GM23338 (cell line): ENCODE measurements around the gene C11orf91. TPM values are rescaled to one million over a fixed set of nuclear protein-coding genes. Genes with fewer than 3 reads are reported as not detected.
A peak's percentile ranks its signal among the peaks of the same experiment; 100 is the strongest.

ENCODE experiments used
- ATAC-seq: fragments of 200-7000 bp; cut with Tn5 transposase; 3 replicates; pipeline ENCODE4 v1.9.1; 2020
- DNase-seq: peaks from one replicate; pipeline ENCODE4 v3.0.0-alpha.2; 2015; ENCODE audit warnings: low spot score
- H2AFZ ChIP-seq: fragments of 200-600 bp; sonication (generic); 2 replicates; pipeline ENCODE4 v1.8.0; 2016; ENCODE audit warnings: antibody characterized with exemption, mild to moderate bottlenecking, moderate library complexity
- H3F3A ChIP-seq: fragments of 200-600 bp; sonication (generic); replicated peaks from 2 replicates; pipeline ENCODE4 v1.8.0; 2017; ENCODE audit warnings: antibody characterized with exemption, mixed run types, low read depth
- H3K27ac ChIP-seq: fragments of 200-600 bp; sonication (generic); 2 replicates; pipeline ENCODE4 v1.6.1; 2016; ENCODE audit warnings: low read depth
- H3K27me3 ChIP-seq: fragments of 200-600 bp; sonication (generic); 2 replicates; pipeline ENCODE4 v1.8.0; 2016; ENCODE audit warnings: mild to moderate bottlenecking, mixed run types, moderate library complexity; ENCODE audit not compliant: insufficient read depth
- H3K36me3 ChIP-seq: fragments of 200-600 bp; sonication (generic); 2 replicates; pipeline ENCODE4 v1.8.0; 2016; ENCODE audit warnings: mild to moderate bottlenecking; ENCODE audit not compliant: insufficient read depth
- H3K4me1 ChIP-seq: fragments of 200-600 bp; sonication (generic); 2 replicates; pipeline ENCODE4 v1.8.0; 2016; ENCODE audit warnings: mild to moderate bottlenecking, moderate library complexity; ENCODE audit not compliant: insufficient read depth
- H3K4me2 ChIP-seq: fragments of 200-600 bp; sonication (generic); 2 replicates; pipeline ENCODE4 v1.7.1; 2017; ENCODE audit warnings: mixed run types
- H3K4me3 ChIP-seq: fragments of 200-600 bp; sonication (generic); 2 replicates; pipeline ENCODE4 v1.6.1; 2016; ENCODE audit warnings: mixed run types
- H3K79me2 ChIP-seq: fragments of 200-600 bp; sonication (generic); replicated peaks from 2 replicates; pipeline ENCODE4 v1.8.0; 2017; ENCODE audit warnings: mild to moderate bottlenecking; ENCODE audit not compliant: insufficient read depth
- H3K9me2 ChIP-seq: fragments of 200-600 bp; sonication (generic); 2 replicates; pipeline ENCODE4 v1.8.0; 2017; ENCODE audit not compliant: insufficient read depth
- H4K20me1 ChIP-seq: fragments of 200-600 bp; sonication (generic); replicated peaks from 2 replicates; pipeline ENCODE4 v1.8.0; 2017; ENCODE audit warnings: mild to moderate bottlenecking; ENCODE audit not compliant: insufficient read depth
- H3K27ac Mint-ChIP-seq: 2 replicates; pipeline ENCODE4 v1.8.0; 2020; ENCODE audit warnings: inconsistent platforms, mild to moderate bottlenecking, moderate library complexity, mixed read lengths
- H3K27me3 Mint-ChIP-seq: 3 replicates; pipeline ENCODE4 v1.8.0; 2022; ENCODE audit warnings: low read depth, mild to moderate bottlenecking, moderate library complexity, mixed read lengths, inconsistent platforms; ENCODE audit not compliant: insufficient read depth, poor library complexity
- H3K36me3 Mint-ChIP-seq: 3 replicates; pipeline ENCODE4 v1.8.0; 2021; ENCODE audit warnings: low read depth, mild to moderate bottlenecking, inconsistent platforms, moderate library complexity, mixed read lengths
- H3K4me1 Mint-ChIP-seq: 3 replicates; pipeline ENCODE4 v1.8.0; 2020; ENCODE audit warnings: mild to moderate bottlenecking, inconsistent platforms, mixed read lengths
- H3K4me3 Mint-ChIP-seq: 3 replicates; pipeline ENCODE4 v1.8.0; 2021; ENCODE audit warnings: moderate library complexity, mild to moderate bottlenecking, inconsistent platforms, mixed read lengths
- H3K9me3 Mint-ChIP-seq: 3 replicates; pipeline ENCODE4 v1.8.0; 2020; ENCODE audit warnings: moderate library complexity, mild to moderate bottlenecking, inconsistent platforms, mixed read lengths
- CREB1 ChIP-seq: fragments of 250-450 bp; sonication (Bioruptor Pico); IDR thresholded peaks from 2 replicates; pipeline ENCODE4 v1.5.0; 2020; ENCODE audit warnings: low read depth, mild to moderate bottlenecking, moderate library complexity
- EZH2phosphoT487 ChIP-seq: fragments of 200-600 bp; sonication (generic); IDR thresholded peaks from one replicate; pipeline ENCODE4 v1.8.1; 2018; ENCODE audit warnings: antibody characterized with exemption; ENCODE audit not compliant: unreplicated experiment
- JUNB ChIP-seq: IDR thresholded peaks from one replicate; pipeline ENCODE4 v1.6.1; 2016; ENCODE audit warnings: antibody characterized with exemption; ENCODE audit not compliant: unreplicated experiment
- NANOG ChIP-seq: IDR thresholded peaks from 2 replicates; pipeline ENCODE4 v1.6.1; 2016; ENCODE audit warnings: antibody characterized with exemption, borderline replicate concordance
- STAT1 ChIP-seq: IDR thresholded peaks from one replicate; pipeline ENCODE4 v1.6.1; 2016; ENCODE audit warnings: antibody characterized with exemption; ENCODE audit not compliant: unreplicated experiment
- ZNF331 ChIP-seq: fragments of 250-450 bp; sonication (Bioruptor Pico); IDR thresholded peaks from 2 replicates; pipeline ENCODE4 v1.5.0; 2020; ENCODE audit warnings: low read depth, mild to moderate bottlenecking, moderate library complexity
- polyA plus RNA-seq: library from polyadenylated mRNA; unstranded; fragments of >200 nt; fragmentation: Nextera tagmentation; extraction: Ambion mirVana; gene quantifications from 2 replicates; pipeline ENCODE4 v1.2.1, GENCODE V29; 2016
- total RNA-seq: library from RNA; depleted of rRNA; stranded (reverse); fragments of >200 nt; shearing (Covaris generic); gene quantifications from 2 replicates; pipeline ENCODE4 v1.2.3, GENCODE V29; 2014
- TF ChIP-seq, protein P1 (sequence below): IDR thresholded peaks from one replicate; pipeline ENCODE4 v1.6.1; 2018; ENCODE audit warnings: antibody characterized with exemption; ENCODE audit not compliant: unreplicated experiment
- TF ChIP-seq, protein P2 (sequence below), 2 experiments: fragments of 200-600 bp in 1 of 2; sonication (generic) in 1 of 2; conservative IDR thresholded peaks; 2 replicates each; pipeline versions ENCODE4 v1.5.1 to v1.6.1; 2016 to 2017; ENCODE audit warnings: antibody characterized with exemption in 2 of 2, low read depth in 2 of 2, mild to moderate bottlenecking in 2 of 2, moderate library complexity in 1 of 2
- TF ChIP-seq, protein P3 (sequence below): IDR thresholded peaks from 2 replicates; pipeline ENCODE4 v1.6.1; 2016; ENCODE audit warnings: antibody characterized with exemption

Gene C11orf91
- total and polyA plus RNA-seq, 2 experiments from 2014 or later = not detected

DNA sequence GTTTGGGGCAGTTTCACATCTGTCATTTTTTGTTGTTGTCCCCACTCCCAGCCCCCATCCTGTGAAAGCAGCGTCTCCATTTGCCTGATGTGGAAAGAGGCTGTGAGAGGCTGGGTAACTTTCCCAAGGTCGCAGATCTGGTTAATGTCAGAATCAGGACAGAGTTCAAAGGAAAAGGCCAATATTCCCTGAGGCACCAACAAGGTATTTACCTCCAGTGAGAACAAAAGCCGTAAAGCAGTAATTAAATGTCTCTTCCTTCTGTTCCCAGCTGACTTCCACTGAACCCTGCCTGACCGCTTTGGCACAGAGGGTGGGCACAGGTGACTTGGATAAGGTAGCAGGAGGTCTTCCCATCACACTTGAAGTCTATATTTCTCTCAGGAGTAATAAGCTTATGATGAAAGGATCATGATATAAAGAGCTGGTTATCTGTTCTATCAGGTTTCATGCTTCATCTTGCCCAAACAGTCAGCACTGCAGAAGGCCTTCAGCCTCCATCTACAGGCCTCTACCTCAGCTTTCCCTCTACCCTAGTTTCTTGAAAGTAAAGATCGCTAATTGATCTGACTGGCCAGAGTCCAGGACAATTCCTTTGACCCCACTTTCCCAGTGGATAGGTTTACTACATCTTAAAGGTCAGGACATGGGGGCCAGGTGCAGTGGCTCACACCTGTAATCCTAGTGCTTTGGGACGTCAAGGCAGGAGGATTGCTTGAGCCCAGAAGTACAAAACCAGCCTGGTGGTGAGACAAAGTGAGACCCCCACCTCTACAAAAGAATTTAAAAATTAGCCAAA is 9.4 kb downstream of the C11orf91 start:
- DNase-seq = no peak
- Histone ChIP-seq H3K36me3 (no peaks in the 10 kb centered on the region), H4K20me1 (no peaks in the 10 kb centered on the region), H3K27me3 (no peaks in the 10 kb centered on the region), H3K79me2 (no peaks in the 10 kb centered on the region), H3K4me2 (no peak overlapping the region), H3F3A (no peaks in the 10 kb centered on the region), H3K4me3 (no peak overlapping the region), H3K9me2 (no peaks in the 10 kb centered on the region), H3K27ac (no peak overlapping the region), H3K4me1 (peaks cover 28% of the 10 kb centered on the region), H2AFZ (peak overlapping the region; percentile 89)
- no peak for TF ChIP-seq STAT1
- TF ChIP-seq JUNB = no peak
- TF ChIP-seq, protein P1, sequence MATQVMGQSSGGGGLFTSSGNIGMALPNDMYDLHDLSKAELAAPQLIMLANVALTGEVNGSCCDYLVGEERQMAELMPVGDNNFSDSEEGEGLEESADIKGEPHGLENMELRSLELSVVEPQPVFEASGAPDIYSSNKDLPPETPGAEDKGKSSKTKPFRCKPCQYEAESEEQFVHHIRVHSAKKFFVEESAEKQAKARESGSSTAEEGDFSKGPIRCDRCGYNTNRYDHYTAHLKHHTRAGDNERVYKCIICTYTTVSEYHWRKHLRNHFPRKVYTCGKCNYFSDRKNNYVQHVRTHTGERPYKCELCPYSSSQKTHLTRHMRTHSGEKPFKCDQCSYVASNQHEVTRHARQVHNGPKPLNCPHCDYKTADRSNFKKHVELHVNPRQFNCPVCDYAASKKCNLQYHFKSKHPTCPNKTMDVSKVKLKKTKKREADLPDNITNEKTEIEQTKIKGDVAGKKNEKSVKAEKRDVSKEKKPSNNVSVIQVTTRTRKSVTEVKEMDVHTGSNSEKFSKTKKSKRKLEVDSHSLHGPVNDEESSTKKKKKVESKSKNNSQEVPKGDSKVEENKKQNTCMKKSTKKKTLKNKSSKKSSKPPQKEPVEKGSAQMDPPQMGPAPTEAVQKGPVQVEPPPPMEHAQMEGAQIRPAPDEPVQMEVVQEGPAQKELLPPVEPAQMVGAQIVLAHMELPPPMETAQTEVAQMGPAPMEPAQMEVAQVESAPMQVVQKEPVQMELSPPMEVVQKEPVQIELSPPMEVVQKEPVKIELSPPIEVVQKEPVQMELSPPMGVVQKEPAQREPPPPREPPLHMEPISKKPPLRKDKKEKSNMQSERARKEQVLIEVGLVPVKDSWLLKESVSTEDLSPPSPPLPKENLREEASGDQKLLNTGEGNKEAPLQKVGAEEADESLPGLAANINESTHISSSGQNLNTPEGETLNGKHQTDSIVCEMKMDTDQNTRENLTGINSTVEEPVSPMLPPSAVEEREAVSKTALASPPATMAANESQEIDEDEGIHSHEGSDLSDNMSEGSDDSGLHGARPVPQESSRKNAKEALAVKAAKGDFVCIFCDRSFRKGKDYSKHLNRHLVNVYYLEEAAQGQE = no peak
- TF ChIP-seq EZH2phosphoT487 = no peak
- no peak for TF ChIP-seq CREB1
- no peaks in the 10 kb centered on the region for H3K27me3 Mint-ChIP-seq
- no peak overlapping the region for H3K27ac Mint-ChIP-seq
- no peaks in the 10 kb centered on the region for H3K36me3 Mint-ChIP-seq
- H3K4me1 Mint-ChIP-seq = peaks cover 35% of the 10 kb centered on the region
- no peak for ATAC-seq
- H3K4me3 Mint-ChIP-seq = no peak overlapping the region
- no peaks in the 10 kb centered on the region for H3K9me3 Mint-ChIP-seq

DNA sequence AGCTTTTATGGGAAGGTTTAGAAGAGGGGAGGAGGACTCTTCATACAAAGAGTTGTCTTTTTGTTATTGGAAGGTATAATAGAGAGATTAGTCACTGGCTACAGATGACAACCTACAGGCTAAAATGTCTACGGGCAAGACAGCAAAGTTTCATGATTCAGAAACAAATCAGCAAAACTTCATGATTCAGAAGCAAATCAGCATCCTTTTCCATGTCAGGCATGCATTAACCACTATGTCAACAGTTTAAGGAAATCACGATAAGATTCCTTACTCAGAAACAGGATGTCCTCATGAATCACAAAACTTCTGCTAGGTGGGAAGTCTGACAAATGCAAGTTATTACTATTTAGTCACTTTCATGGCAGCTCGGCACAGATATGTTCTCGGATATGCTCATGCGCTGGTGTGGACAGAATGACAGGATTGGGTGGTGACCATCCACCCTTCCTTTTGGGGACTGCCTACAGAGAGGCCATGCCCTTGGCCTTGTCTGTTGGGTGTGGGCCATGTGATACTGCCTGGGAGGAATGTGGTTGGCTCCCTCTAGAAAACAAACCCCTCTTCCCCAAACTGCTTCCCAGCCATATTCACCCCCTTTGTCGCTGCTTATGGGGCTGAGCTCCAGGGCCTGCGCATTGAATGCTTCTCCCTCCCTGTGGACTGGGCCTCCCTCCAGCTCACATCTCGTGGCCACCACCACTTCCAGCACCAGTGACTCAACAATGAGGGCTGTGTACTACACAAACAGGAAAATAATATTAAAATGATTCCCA is 10.1 kb downstream of the C11orf91 start:
- H3K4me1 ChIP-seq = peaks cover 28% of the 10 kb centered on the region
- Mint-ChIP-seq H3K27me3 (no peaks in the 10 kb centered on the region), H3K4me1 (peaks cover 29% of the 10 kb centered on the region), H3K27ac (no peak overlapping the region; the same call in 1 of the 2 replicates), H3K36me3 (no peaks in the 10 kb centered on the region), H3K4me3 (no peak overlapping the region), H3K9me3 (no peaks in the 10 kb centered on the region)
- H3K79me2 ChIP-seq = no peaks in the 10 kb centered on the region
- H3K27me3 ChIP-seq = no peaks in the 10 kb centered on the region
- no peaks in the 10 kb centered on the region for H3K9me2 ChIP-seq
- DNase-seq (no peak), ATAC-seq (no peak)
- H3K36me3 ChIP-seq = no peaks in the 10 kb centered on the region
- H3K27ac ChIP-seq = no peak overlapping the region
- no peaks in the 10 kb centered on the region for H4K20me1 ChIP-seq
- peak overlapping the region; percentile 3; the same call in 1 of the 2 replicates for H2AFZ ChIP-seq
- no peak for TF ChIP-seq CREB1
- TF ChIP-seq NANOG = no peak
- TF ChIP-seq, protein P2, sequence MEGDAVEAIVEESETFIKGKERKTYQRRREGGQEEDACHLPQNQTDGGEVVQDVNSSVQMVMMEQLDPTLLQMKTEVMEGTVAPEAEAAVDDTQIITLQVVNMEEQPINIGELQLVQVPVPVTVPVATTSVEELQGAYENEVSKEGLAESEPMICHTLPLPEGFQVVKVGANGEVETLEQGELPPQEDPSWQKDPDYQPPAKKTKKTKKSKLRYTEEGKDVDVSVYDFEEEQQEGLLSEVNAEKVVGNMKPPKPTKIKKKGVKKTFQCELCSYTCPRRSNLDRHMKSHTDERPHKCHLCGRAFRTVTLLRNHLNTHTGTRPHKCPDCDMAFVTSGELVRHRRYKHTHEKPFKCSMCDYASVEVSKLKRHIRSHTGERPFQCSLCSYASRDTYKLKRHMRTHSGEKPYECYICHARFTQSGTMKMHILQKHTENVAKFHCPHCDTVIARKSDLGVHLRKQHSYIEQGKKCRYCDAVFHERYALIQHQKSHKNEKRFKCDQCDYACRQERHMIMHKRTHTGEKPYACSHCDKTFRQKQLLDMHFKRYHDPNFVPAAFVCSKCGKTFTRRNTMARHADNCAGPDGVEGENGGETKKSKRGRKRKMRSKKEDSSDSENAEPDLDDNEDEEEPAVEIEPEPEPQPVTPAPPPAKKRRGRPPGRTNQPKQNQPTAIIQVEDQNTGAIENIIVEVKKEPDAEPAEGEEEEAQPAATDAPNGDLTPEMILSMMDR (conservative IDR thresholded peaks at IDR 0.05; ENCODE audit: low read depth in 2 of 2) = no peak
- TF ChIP-seq ZNF331 (CRISPR knock-in tag) = no peak
- TF ChIP-seq, protein P3, sequence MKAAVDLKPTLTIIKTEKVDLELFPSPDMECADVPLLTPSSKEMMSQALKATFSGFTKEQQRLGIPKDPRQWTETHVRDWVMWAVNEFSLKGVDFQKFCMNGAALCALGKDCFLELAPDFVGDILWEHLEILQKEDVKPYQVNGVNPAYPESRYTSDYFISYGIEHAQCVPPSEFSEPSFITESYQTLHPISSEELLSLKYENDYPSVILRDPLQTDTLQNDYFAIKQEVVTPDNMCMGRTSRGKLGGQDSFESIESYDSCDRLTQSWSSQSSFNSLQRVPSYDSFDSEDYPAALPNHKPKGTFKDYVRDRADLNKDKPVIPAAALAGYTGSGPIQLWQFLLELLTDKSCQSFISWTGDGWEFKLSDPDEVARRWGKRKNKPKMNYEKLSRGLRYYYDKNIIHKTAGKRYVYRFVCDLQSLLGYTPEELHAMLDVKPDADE = no peak
- no peak overlapping the region for H3K4me3 ChIP-seq
- H3F3A ChIP-seq = no peaks in the 10 kb centered on the region
- no peak overlapping the region for H3K4me2 ChIP-seq
